ENCODE data around the gene SRPX.

SRPX gene

DNA sequence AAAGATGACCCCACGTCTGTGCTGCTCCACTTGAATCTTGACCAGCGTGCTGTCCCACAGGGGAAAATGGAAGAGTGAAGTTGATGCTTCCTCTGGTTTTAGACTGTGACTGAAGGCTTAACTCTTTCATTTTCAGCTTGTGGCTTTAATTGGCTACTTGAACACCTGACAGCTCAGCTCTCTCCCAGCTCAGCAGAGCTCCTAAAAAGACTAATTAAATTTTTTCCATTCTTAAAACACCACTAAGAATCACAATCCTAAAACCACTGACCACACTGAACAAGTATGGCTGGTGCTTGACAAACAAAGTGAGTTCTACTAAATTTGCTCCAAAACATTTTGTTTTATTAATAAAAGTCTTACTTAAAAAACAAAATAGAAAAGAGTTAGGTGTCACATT lies 71.7 kb downstream of the SRPX start:
- TF ChIP-seq, protein P1, sequence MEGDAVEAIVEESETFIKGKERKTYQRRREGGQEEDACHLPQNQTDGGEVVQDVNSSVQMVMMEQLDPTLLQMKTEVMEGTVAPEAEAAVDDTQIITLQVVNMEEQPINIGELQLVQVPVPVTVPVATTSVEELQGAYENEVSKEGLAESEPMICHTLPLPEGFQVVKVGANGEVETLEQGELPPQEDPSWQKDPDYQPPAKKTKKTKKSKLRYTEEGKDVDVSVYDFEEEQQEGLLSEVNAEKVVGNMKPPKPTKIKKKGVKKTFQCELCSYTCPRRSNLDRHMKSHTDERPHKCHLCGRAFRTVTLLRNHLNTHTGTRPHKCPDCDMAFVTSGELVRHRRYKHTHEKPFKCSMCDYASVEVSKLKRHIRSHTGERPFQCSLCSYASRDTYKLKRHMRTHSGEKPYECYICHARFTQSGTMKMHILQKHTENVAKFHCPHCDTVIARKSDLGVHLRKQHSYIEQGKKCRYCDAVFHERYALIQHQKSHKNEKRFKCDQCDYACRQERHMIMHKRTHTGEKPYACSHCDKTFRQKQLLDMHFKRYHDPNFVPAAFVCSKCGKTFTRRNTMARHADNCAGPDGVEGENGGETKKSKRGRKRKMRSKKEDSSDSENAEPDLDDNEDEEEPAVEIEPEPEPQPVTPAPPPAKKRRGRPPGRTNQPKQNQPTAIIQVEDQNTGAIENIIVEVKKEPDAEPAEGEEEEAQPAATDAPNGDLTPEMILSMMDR (IDR thresholded peaks at IDR 0.05; ENCODE audit: insufficient read depth, low read depth, low read length, missing control alignments), result no peak
- no peak overlapping the region for H3K4me3 ChIP-seq (ENCODE audit: low read depth, low read length)
- no peak for DNase-seq (ENCODE audit: low read depth)

DNA sequence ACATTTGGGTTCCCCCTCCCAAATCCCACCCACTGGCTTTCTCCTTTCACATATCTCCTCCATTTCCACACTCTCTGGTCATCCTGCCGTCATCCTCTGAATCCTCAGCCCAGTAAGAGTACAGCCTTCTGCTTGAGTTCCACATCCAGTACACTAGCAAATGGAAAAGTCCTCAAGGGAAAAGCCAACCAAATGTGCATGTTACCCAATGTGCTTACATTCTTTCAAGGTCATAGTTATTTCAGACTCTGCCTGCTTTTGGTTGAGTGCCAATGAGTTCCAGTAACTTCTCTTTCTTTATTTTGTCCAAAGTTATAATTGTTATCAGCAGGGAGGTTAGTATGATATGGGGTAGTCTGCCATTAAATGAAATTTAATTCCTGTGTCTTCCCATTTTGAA lies 78.1 kb downstream of the SRPX start:
- H3K4me3 ChIP-seq (ENCODE audit: low read depth, low read length), result no peak overlapping the region
- TF ChIP-seq, protein P1 (IDR thresholded peaks at IDR 0.05; ENCODE audit: insufficient read depth, low read depth, low read length, missing control alignments), result no peak
- no peak for DNase-seq (ENCODE audit: low read depth)

DNA sequence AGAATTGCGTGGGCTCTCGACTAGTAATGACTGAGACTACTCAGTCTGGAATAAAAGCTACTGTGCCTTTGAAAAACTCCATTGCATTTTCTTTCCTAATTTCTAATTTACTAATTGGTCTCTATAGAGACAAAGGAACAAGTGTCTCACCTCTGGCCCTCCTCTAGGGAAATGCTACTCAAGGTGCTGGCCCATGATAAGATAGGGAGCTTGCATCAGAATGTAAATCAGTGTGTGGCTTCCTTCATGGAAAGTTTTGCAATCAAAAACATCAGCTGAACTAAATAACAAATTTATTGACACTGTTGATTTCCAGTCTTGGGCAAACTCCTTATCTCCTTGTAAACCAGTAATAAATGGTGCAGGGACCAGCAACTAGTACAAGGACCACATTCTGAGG lies 81.8 kb downstream of the SRPX start:
- H3K4me3 ChIP-seq (ENCODE audit: low read depth, low read length), result no peak overlapping the region
- TF ChIP-seq, protein P1 (IDR thresholded peaks at IDR 0.05; ENCODE audit: insufficient read depth, low read depth, low read length, missing control alignments), result no peak
- no peak for DNase-seq (ENCODE audit: low read depth)

DNA sequence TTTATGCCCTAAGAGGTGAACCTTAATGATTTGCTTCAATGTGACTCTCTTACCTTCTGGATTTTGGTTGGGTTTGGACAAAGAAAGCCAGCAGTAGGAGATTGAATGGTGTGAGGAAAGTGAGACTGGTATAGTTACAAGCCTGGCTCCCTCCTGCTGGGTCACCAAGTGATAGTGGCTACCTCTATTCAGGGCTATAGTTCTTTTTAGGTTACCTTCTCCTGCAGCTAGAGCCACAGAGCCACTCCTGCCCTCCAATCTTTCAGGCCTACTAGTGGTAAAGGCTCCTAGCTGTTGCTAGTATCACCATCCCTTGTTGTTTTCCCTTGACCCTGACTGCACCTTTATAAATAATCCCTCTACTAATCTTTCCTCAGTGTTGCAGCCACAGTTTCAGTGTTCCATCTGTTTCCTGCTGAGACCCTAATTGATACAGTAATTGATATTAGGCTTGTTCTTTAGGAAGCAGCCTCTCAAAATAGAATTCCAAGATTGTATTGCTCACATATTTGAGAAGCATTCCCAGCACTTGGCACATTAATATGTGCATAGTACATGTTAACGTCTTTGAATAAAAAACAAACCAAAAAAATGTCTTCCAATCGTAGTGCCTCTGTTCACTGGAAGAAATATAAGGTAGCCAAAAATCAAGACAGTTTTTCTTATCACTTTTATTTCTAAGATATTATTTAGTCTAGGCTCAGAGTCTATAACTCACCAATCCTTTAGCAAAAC lies 82.3 kb downstream of the SRPX start:
- no peak overlapping the region for H3K4me3 ChIP-seq (ENCODE audit: low read depth, low read length)
- no peak for DNase-seq (ENCODE audit: low read depth)
- TF ChIP-seq, protein P1 (IDR thresholded peaks at IDR 0.05; ENCODE audit: insufficient read depth, low read depth, low read length, missing control alignments), result no peak

DNA sequence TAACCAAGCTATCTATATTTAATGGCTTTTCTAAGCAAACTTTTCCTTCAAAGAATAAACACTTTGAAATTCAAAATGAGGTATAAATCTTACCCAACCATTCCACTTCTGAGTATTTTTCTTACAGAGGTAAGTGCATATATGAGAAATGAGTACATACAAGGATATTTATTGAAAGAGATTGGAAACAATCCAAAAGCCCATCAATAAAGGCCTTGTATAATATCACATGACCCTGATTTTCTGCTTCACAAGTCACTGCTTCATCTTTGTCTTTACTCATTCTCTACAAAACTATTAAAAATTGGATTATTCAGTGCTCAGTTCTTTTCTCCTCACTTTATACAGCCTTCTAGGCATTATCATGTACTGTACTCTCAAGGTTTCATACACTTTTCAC lies 91.3 kb downstream of the SRPX start:
- DNase-seq (ENCODE audit: low read depth), result no peak
- TF ChIP-seq, protein P1 (IDR thresholded peaks at IDR 0.05; ENCODE audit: insufficient read depth, low read depth, low read length, missing control alignments), result no peak
- H3K4me3 ChIP-seq (ENCODE audit: low read depth, low read length), result no peak overlapping the region

DNA sequence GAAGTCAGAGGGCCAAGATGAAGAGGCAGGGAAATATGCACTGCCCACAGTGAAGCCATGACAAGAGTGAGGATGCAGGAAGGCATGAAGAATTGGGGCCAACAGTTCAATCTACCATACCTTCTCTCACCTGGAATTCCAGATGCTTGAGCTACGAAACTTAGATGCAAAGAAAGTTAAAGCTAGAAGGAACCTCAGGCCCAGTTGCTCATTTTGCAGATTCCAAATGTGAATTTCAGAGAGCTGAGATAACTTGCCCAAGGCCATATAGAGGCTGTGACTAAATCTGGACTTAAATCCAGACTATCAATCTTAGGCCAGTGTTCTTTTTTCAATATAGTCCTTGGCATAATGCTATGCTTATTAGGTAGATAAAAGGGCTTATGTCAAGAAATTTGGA lies 92.7 kb downstream of the SRPX start:
- no peak for DNase-seq (ENCODE audit: low read depth)
- TF ChIP-seq, protein P1 (IDR thresholded peaks at IDR 0.05; ENCODE audit: insufficient read depth, low read depth, low read length, missing control alignments), result no peak
- H3K4me3 ChIP-seq (ENCODE audit: low read depth, low read length), result no peak overlapping the region

DNA sequence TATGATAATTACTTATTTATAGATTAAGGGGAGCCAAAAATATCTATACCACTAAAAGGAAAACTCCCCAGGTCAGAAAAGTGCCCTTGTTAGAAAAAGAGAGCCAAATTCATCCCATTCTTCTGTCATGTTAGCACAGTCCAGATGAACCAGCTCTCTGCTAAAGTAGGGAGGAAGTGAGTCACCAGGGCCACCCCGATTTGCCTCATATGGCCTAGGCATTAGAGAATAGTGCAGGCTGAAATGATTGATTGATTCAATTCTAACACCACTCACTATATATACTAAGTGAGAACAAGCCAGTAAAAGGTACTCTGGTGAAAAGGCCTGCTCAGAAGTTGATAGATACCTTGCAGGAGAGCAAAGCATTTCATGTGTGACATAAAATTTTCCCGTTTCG lies 94.5 kb downstream of the SRPX start:
- DNase-seq (ENCODE audit: low read depth), result no peak
- TF ChIP-seq, protein P1 (IDR thresholded peaks at IDR 0.05; ENCODE audit: insufficient read depth, low read depth, low read length, missing control alignments), result no peak
- H3K4me3 ChIP-seq (ENCODE audit: low read depth, low read length), result no peak overlapping the region
